IPS DF 19.7 (cell line): ENCODE measurements around the gene HPN.

Experiments
- DNase-seq: peaks from one replicate; pipeline ENCODE4 v3.0.0-alpha.2; 2013; ENCODE audit warnings: low read depth, low spot score

The HPN gene

DNA sequence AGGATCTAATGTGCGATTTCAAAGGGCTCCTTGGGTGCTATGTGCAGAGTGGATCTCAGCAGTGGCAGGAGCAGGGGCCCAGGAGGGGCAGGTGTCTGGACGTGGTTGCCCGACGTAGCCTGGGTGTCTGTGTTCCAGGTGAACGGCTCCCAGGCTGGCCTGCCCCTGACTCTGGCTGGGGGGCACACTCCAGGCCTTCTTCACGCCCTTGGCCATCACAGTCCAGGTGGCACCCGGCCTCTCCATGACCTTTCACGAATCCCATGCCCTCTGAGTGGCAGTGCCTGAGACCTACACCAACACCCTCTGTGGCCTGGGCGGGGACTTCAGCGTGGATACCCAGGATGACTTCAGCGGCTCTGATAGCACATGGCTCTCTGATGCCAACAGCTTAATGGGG is 62.8 kb downstream of the HPN start:
- no peak for DNase-seq

DNA sequence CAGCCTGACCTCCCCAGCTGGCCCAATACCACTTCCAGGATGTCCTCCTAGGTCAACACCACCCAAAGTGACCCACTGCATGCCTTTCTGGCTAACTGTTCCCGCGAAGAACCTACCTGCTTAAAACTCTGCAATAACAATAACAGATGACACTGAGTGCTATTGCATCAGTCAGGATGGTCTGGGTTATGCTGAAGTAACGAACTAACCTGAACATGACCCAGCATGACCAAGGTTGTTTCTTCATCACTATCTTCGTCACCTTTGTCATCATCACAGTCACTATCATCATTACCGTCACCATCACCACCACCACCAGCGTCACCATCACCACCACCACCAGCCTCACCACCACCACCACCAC is 63.5 kb downstream of the HPN start:
- no peak for DNase-seq

DNA sequence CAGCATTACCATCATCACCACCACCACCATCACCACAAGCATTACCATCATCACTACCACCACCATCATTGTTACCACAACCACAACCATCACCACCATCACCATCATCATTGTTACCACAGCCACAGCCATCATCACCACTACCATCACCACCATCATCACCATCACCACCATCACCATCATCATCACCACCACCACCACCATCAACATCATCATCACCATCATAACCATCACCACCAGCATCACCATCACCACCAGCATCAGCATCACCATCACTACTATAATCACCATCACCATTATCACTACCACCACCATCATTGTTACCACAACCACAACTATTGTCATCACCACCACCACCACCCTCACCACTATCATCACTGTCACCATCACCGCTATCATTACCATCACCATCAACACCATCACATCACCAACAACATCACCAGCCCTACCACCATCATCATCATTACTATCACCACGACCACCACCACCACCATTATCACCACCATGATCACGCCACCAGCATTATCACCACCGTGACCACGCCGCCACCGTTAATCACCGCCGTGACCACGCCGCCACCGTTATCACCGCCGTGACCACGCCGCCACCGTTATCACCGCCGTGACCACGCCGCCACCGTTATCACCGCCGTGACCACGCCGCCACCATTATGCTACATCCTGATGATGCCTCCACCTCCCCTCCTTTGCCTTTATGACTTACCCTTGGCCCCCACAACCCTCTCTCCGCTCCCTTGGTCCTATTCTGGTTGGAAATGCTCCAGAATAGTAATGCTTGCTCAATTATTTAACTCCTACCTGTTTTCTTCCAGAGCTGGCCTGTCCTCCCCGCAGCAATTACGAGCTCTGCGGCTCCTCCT is 64.1 kb downstream of the HPN start:
- DNase-seq, result no peak

DNA sequence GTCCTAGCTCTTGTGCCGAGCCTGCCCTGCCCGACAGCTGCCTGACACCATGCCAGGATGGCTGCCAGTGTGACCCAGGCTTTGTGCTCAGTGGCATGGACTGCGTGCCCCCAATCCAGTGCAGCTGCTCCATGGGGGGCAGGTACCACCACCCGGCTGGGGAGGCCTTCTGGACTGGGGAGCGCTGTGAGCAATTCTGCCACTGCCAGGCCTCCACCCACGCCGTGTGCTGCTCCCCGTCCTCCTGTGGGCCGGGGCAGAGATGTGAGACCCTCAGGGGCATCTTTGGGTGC is 64.7 kb downstream of the HPN start:
- DNase-seq, result no peak

DNA sequence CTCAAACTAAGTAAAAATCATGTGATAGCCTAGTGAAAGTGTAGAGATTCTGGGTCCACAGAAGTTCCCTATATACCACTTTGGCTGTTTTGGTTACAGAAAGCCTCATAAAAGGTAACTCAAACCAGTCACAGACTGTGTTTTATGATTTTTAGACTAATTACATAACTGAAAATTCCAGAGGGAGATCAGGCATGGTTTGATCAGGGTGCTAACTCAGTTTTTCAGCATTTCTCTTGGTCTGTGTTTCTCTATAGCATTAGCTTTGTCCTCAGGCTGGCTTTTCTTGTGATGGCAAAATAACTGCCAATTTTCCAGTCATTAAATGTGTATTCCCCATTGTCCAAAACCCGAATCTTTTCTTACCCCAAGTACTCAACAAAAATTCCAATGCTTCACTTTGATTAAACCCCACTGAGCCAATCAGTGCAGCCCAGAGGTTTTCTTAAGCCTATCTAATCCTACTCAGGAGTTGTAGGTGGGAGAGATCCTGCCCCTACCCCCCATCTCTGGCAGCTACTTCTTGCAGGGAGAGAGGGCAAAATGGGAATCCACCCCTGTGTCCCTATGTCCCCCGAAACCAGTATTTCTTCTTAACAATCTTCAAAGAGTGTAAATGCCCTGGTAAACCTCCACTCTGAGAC is 65.5 kb downstream of the HPN start:
- no peak for DNase-seq

DNA sequence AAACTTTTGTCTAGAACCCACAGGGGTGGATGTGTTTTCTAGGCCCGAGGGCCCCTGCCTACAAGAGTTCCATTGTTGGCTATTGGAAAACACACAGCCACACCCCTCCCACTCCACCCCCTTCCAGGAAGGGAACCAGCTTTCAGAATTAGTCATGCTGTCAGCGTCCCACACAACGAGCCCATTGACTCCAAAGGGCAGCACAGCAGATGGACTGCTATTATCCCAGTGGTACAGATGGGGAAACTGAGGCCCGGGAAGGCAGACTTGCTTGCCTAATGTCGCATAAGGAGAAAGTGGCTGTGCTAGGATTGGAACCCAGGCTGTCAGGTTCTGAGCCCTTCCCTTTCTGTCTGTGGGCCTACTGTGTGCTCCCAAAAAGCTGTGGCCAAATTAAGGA is 66.0 kb downstream of the HPN start:
- DNase-seq, result no peak

DNA sequence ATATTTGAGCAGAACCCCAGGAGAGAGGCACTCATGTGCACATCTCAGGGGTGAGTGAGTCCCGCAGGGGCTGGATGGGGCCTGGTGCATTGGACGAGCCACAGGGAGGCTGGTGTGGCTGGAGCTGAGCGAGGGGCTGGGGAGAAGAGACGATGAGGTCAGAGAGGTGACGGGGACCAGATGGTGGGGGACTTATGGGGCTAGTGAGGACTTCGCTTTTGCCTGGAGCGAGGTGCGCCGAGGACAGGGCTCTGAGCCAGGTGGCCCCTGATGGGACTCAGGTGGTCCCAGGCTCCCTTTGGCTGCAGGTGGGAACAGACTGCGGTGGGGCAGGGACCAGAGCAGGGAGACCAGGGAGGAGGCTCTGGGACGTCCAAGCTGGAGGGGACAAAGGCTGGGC is 67.2 kb downstream of the HPN start:
- DNase-seq, result no peak

DNA sequence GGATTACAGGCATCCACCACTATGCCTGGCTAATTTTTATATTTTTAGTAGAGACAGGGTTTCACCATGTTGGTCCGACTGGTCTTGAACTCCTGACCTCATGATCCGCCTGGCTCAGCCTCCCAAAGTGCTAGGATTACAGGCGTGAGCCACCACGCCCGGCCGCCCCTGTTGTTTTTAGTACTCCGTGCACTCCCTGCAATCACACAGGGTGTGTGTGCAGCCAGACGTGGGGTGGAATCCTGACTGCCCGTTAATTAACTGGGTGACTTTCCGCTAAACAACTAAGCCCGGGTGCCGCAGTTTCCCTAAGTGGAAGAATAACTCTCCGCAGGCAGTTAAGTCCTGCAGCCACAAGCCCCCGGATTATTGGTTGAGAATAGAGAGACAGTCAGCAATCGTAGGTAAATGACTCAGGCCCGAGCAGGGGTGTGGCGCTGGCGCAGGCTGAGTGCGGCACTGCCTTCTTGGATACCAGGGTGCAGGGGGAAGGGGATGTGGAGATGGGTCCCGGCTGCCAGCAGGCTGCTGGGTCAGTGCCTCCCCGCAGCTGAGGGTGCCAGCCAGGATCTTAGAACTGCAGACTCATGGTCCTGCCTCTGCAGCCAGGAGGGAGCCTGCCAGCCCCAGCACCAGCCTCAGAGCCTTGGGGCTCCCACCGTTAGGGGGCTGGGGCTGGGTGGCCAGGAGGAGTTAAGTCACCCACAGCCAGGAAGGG is 68.0 kb downstream of the HPN start:
- no peak for DNase-seq

DNA sequence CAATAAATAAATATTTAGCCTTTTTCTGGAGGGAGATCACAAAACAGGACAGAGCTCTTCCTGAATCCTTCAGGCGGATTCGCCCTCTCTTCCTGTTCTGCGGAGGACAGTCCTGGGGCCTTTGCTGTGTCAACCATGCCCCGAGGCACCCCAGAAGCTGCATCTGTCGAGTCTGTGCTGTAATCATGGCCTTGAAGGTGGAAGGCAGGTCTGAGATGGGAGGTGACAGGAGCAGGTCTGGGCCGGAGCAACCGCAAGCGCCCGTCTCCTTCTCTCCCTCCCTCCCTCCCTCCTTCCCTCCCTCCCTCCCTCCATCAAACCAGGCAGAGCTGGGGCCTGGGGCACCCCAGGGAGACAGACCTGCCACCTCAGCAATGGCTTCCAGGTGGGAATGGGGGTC is 69.5 kb downstream of the HPN start:
- no peak for DNase-seq

DNA sequence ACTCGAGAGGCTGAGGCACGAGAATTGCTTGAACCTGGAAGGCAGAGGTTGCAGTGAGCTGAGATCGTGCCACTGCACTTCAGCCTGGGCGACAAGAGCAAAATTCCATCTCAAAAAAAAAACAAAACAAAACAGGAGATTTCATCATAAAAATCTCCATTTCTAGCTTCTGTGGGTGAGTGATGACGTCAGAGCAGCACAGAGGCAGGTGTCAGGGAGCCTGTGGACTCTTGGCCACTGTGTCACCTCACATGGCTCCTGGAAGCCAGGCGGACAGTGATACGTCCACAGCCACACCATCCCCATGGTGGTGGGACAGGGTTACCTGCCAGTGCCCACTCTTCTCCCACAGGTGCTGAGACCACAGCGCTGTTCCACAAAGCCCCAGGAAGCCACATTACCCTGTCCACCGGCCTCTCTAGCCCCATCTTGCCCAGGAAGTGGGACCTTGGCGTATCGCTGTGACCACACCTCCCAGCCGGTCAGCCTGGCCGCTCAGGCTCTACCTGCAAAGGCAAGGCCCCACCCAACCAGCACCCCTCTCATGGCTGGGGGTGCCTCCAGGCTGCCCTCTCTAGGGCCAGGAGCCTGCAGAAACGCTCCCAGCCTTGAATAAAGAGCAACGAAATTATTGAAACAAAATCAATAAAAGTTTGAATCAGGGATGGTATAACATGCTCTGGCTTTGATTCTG is 71.6 kb downstream of the HPN start:
- DNase-seq, result no peak

DNA sequence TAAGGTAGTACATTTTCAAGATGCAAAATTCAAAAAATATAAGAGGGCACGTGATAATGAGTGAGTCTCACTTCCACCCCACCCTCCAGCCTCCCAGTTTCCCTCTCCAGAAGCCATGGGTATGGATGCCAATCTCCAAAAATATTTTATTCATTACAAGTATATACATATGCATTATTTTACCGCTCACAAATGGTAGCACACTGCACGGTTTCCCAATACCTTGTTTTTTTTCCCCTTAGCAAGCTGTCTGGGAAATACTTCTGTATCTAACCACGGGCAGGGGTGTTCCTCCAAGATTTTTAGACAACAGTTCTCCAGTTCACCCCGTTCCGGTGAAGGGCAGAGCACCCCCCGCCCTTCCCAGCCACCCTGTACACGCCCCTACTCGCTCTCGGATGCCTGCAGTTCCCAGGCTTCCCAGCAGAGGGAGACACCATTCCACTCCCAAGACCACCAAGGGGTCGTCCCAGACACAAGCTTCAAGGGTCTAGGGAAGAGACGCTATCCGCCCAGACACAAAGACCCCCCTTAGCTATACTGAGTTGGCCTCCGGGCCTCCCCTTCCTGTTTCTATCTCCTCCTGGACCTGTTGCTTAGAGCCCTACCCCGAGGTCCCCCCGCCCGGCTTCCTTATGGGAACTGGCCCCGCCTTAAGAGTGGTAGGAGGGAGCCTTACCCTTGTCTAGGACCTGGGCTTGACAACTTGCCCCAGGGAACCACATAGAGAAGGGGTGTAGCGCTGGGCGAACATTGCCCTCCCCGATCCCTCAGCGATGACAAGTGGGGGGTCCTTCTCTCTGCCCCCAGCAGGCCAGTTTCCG is 73.0 kb downstream of the HPN start:
- DNase-seq, result peak; percentile 63

DNA sequence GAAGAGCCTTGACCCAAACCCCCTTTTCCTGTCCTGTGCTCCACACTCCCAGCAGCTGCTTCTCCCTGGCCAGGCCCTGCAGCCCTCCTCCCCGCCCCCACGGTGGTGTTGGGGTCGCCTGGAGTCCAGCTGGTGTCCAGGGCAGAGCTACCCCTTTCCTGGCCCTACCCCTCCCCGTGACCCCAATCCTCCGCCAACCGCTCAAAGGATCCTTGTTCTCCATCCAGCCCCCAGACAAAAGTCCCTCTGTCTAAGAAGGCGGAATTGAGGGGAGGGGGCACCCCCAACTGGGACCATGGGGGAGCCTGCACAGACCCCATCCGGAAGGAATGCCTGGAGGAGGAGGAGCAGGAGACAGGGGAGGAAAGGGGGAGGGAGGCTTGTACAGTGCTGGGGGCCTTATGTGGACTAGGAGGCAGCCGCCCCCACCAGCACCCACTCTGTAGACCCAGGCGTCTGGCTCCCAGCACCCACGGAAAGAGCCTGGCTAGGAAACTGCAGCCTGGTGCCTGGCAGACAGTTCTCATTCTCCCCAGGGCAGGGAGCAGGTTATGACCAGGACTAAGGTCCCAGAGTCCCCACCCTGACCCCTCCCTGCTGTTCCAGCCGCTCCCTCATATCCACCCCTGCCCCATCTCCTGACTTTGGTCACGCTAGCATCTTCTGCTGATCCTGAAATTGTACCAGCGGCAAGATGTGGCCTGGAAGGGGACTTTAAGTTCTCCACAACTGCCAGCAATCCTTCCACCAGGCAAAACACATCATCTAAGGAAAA is 73.8 kb downstream of the HPN start, which contains the start of gene FXYD3:
Gene FXYD3, plus strand, starts transcription at position 647 of the 775 bp plus-strand sequence. CDS start 3,554 bp downstream, outside the sequence.
- DNase-seq, result no peak
